Neuron (in vitro differentiated cells): ENCODE data around the gene MYL1.

Experiments used
- H2AFZ ChIP-seq: one replicate; pipeline ENCODE4 v1.6.1; 2013; ENCODE audit warnings: low read depth, mild to moderate bottlenecking, inconsistent platforms, low read length, moderate library complexity
- H3K27me3 ChIP-seq: one replicate; pipeline ENCODE4 v1.6.1; 2013; ENCODE audit warnings: low read length; ENCODE audit not compliant: insufficient read depth
- H3K36me3 ChIP-seq: one replicate; pipeline ENCODE4 v1.6.1; 2013; ENCODE audit warnings: low read length; ENCODE audit not compliant: insufficient read depth
- H3K4me1 ChIP-seq: one replicate; pipeline ENCODE4 v1.6.1; 2013; ENCODE audit warnings: low read length; ENCODE audit not compliant: insufficient read depth
- H3K4me3 ChIP-seq: 2 replicates; pipeline ENCODE4 v1.5.1; 2013; ENCODE audit warnings: mild to moderate bottlenecking, low read length, moderate library complexity
- H3K9me3 ChIP-seq: one replicate; pipeline ENCODE4 v1.6.1; 2013; ENCODE audit warnings: low read length

MYL1 gene

GRCh38 chr2:210259687-210260086 lies 55.3 kb downstream of the MYL1 start:
- Histone ChIP-seq H2AFZ (no peak overlapping the region), H3K9me3 (no peaks in the 10 kb centered on the region), H3K4me3 (no peak overlapping the region), H3K4me1 (no peaks in the 10 kb centered on the region), H3K27me3 (no peaks in the 10 kb centered on the region), H3K36me3 (no peaks in the 10 kb centered on the region)

GRCh38 chr2:210252699-210253606 lies 62.0 kb downstream of the MYL1 start:
- H3K9me3 ChIP-seq = no peaks in the 10 kb centered on the region
- no peak overlapping the region for H2AFZ ChIP-seq
- no peaks in the 10 kb centered on the region for H3K36me3 ChIP-seq
- H3K4me1 ChIP-seq = no peaks in the 10 kb centered on the region
- H3K4me3 ChIP-seq = no peak overlapping the region
- H3K27me3 ChIP-seq = no peaks in the 10 kb centered on the region

GRCh38 chr2:210250622-210251021 lies 64.4 kb downstream of the MYL1 start:
- Histone ChIP-seq H3K4me3 (no peak overlapping the region), H3K36me3 (no peaks in the 10 kb centered on the region), H2AFZ (no peak overlapping the region), H3K4me1 (no peaks in the 10 kb centered on the region), H3K9me3 (no peaks in the 10 kb centered on the region), H3K27me3 (no peaks in the 10 kb centered on the region)
